ENCODE data around the gene SIM2.

GRCh38 chr21:36756527-36756926, 57.6 kb downstream of the SIM2 start:
- TF ChIP-seq CTCF (conservative IDR thresholded peaks at IDR 0.05 in 1 of 2, IDR thresholded peaks at IDR 0.05 in 1 of 2; ENCODE audit: extremely low read depth in 1 of 2, insufficient read depth in 1 of 2, low read depth in 1 of 2, low read length in 2 of 2) (no peak), EZH2 (IDR thresholded peaks at IDR 0.05; ENCODE audit: borderline replicate concordance, low read length) (no peak)
